ENCODE data around the gene CDH7.

DNA sequence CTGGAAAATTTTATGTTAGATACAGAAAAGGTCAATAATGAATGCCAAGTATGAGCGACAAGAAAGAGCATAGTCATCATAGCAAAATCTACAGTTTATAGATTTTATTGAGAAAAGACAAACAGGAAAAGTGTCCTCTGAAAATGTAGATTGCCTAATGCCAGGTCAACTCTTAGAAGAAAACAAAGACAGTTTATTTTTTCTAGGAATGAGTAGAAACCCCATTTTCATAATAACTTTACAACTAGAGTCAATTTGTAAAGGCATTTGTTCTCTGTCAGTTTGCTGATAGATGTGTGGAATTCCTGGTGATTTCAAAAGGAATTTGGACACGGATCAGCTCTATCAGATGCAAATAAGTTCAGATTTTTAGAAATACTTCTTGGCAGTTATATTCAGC lies 16.6 kb downstream of the CDH7 start:
- TF ChIP-seq POLR2A (IDR thresholded peaks at IDR 0.05) (no peak), CTCF (IDR thresholded peaks at IDR 0.05) (no peak), POLR2AphosphoS5 (IDR thresholded peaks at IDR 0.05) (no peak)

Measured in gastroesophageal sphincter (tissue), 3 donors.